GM21526 (cell line): ENCODE results near the gene AP2S1.
"Not testable (repeated sequence)": the region's sequence is repeated elsewhere in the genome, so short reads cannot be mapped to it uniquely, and the experiment has no call there.

Experiments
- ATAC-seq: cut with Tn5 transposase; IDR thresholded peaks from one replicate; pipeline ENCODE4 v1.9.1; 2021; ENCODE audit warnings: moderate library complexity; ENCODE audit not compliant: unreplicated experiment, low FRiP score

Gene AP2S1

DNA sequence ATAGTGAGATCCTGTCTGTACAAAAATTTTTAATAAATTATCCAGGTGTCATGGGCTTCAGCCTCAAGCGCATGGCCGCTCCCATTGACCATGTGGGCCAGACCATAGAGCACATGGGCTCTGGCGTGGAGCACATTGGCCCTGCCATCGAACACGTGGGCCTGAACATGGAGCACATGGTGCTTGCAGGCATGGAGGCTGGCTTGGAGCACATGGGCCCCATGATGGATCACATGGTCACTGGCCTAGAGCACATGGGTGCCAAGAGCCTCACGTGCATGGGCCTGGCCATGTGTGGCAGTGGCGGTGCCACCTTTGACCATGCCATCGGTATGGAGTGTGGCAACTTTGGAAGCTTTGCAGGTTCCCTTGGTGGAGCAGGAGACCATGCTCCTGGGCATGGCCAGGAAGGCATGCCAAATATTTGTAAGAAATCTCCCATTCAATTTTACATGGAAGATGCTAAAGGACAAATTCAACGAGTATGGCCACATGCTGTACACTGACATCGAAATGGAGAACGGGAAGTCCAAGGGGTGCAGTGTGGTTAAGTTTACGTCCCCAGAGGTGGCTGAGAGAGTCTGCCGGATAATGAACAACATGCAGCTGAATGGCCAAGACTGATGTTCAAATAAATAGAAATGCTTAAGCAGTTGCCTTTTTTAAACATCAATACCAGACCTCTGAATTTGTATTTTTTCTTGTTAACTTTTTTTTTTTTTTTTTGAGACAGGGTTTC, 40.9 kb downstream of the AP2S1 start:
- no peak for ATAC-seq

DNA sequence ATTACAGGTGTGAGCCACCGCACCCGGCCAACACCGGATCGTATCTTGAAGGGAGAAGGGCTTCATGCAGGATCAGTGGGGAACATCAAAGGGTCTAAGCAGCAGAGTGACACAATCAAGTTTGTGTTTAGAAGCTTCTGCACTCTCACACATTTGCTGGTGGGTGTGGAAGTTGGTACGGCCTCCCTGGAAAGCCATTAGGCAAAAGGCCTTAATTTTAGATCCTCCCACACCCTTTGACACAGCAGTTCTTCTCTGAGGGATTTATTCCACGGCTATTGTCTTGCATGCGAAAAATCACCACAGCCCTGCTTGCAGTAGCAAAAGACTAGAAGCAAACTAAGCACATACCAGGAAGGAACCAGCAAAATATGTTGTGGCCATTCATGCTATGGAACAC, 44.0 kb downstream of the AP2S1 start:
- ATAC-seq = no peak

DNA sequence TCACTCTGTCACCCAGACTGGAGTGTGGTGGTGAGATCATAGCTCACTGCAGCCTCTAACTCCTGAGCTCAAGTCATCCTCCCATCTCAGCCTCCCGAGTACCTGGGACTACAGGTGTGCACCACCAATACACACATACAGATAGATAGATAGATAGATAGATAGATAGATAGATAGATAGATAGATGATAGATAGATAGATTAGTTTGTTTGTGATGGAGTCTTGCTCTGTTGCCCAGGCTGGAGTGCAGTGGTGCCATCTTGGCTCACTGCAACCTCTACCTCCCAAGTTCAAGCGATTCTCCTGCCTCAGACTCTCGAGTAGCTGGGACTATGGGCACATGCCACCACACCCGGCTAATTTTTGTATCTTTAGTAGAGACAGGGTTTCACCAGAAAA, 46.2 kb downstream of the AP2S1 start:
- not testable (repeated sequence) for ATAC-seq

DNA sequence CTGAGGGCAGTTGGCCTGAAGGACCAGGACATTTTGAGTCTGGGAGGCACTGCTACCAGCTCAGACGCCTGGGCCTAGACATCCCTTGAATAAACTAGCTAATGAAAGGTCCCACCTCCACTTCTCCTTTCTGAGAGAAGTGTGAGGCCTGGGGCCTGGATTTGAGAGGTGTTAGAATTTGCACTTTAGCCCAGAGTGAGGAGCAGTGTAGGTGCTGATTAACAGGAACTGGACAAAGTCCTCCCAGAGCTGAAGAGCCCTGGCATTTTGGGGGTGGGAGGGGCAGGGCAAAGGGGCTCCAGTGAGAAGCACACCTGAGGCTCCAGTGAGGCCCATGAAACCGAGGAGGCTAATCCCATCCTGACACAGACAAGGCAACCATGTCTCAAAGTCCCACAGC, 47.1 kb downstream of the AP2S1 start:
- ATAC-seq = no peak

DNA sequence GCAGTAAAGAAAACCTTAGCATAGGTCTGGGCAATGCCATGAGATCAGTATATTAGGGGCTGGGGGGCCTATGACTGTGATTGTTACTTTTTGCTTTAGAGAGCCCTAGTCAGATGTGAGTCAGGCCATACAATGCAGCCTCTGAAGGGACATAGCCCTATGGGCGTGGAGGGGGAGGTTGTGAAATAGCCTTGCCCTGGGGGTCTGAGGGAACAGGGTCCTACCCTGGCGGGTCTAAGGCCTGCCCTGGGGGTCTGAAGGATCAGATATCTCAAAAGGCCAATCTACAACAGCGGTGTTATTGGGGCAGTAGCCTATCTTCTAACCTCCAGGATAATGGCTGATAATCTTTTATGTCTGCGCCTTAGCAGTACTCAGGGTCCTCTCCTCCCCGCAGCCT, 48.5 kb downstream of the AP2S1 start:
- ATAC-seq = no peak

DNA sequence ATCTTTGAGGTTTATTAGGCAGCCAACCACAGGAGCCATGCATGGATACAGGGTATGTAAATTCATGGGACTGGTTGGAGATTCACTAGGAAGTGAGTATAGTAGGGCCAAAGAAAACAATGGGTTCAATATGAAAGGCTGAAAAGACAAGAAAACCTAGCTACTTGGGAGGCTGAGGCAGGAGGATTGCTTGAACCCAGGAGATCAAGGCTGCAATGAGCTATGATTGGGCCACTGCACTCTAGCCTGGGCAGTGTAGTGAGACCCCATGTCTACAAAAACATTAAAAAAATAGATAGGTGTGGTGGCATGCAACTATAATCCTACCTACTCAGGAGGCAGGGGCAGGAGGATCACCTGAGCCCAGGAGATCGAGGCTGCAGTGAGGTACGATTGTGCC, 51.9 kb downstream of the AP2S1 start:
- ATAC-seq = no peak

DNA sequence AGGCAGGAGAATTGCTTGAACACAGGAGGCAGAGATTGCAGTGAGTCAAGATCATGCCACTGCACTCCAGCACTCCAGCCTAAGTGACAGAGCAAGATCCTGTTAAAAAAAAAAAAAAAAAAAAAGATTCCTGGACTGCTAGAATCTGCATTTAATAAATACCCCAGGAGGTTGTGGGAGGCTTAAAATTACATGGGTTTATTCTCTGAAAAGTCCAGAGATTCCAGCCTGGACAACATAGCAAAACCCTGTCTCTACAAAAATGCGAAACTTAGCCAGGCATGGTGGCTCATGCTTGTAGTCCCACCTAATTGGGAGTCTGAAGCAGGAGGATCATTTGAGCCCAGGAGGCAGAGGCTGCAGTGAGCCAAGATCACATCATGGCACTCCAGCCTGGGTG, 52.8 kb downstream of the AP2S1 start:
- ATAC-seq = no peak

DNA sequence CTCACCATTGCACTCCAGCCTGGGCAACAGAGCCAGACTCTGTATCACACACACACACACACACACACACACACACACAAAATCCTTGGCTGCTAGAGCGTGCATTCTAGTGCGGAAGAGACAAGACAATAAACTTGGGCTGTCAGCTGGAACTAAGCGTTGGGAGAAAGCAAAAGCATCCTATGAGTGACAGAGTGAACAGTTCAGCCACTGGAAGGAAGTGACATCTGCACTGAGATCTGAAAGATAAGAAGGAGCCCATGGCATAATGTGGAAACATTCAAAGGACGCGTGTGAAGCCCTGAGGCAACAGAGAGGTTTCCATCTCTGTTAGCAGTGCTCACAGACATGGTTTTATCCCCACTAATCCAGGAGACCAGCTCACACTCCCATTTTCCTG, 58.7 kb downstream of the AP2S1 start:
- no peak for ATAC-seq

DNA sequence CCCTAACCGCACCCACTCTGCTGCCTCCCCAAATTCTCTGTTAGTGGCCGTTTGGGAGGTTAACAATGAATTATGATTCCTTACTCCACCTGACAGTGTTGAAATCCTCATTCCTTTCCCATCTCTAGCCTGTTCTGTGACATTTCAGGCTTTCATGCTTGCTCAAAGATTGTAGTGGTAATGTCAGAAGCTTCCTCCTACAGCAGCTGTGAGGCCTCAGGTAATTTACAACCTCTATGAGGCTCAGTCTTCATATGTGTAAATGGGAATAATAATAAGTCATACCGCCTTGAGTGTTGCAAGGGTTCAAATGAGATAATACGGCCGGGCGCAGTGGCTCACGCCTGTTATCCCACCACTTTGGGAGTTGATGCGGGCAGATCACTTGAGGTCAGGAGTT, 61.3 kb downstream of the AP2S1 start:
- no peak for ATAC-seq

DNA sequence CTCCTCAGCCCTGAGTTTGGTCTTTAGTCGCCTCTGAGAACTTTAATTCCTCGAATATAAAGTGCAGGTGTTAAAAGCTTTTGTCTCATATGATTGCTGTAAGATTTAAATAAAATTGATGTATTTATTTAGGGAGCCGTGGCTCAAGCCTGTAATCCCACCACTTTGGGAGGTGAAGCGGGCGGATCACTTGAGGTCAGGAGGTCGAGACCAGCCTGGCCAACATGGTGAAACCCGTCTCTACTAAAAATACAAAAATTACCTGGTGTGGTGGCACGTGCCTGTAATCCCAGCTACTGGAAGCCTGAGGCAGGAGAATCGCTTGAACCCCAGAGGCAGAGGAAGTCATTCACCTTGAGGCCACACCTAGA, 61.7 kb downstream of the AP2S1 start:
- ATAC-seq = no peak

DNA sequence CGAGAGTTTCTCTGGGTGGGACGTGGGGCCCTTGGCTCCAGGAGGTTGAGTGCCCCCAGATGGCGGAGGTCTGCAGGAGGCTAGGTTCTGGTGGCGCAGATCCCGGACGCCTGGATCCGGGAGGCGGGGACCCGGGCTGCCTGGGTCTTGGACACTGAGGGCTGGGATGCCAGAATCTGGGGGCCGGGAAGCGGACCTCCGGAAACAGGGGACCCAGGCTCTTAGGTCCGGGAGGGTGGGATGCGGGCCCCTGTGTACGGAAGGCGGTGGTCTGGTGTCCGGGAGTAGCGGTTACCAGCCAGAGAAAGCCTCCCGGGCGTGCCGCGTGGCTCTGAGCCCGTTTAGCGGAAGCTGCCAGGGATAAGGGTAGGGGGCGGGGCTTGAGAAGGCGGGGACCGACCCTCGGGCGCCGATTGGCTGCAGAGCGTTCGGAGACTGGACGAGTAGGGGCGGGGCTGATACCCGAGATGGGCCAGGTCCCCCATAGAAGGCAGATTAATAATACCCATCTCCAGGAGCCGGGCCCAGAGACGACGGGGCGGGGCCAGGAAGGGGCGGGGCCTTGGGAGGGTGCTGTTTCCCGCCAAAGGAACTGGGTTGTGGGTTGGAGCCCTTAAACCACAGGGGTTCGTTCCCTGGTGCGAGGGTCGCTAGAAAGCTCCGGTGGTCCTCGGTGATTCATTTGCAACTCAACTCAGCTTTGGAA, 62.2 kb downstream of the AP2S1 start, which contains the start of gene SLC1A5:
Gene SLC1A5, minus strand, starts transcription at position 333 of the 706 bp plus-strand sequence. CDS start 629 bp downstream, outside the sequence.
- ATAC-seq = peak; percentile 64
